Bronchial epithelial cell (primary cell): ENCODE data around the gene OR8G1. TPM values are rescaled to one million over a fixed set of nuclear protein-coding genes. Genes with fewer than 3 reads are reported as not detected.

Experiments used
- DNase-seq: peaks from one replicate; pipeline ENCODE4 v3.0.0-alpha.2; 2010; ENCODE audit warnings: low read depth
- FAIRE-seq: peaks from 2 replicates; lab custom pipeline; 2011; peaks lifted over from hg19 to GRCh38; lab: Jason Lieb, UNC
- H3K27me3 ChIP-seq: 2 replicates; pipeline ENCODE4 v1.5.1; 2011; ENCODE audit warnings: low read length; ENCODE audit not compliant: control insufficient read depth, insufficient read depth
- H3K36me3 ChIP-seq: 2 replicates; pipeline ENCODE4 v1.5.1; 2011; ENCODE audit warnings: low read length; ENCODE audit not compliant: control insufficient read depth, insufficient read depth
- H3K4me3 ChIP-seq: 2 replicates; pipeline ENCODE4 v1.5.1; 2011; ENCODE audit warnings: mild to moderate bottlenecking, low read depth, low read length, control low read depth
- total RNA-seq: library from RNA; depleted of rRNA; stranded (reverse); fragments of >200 nt; gene quantifications from 2 replicates; pipeline ENCODE4 v1.2.1, GENCODE V29; 2014
- TF ChIP-seq, protein P1 (sequence below): IDR thresholded peaks from 2 replicates; pipeline ENCODE4 v1.5.1; 2011; ENCODE audit warnings: mild to moderate bottlenecking, moderate library complexity, low read length, control low read depth, inconsistent platforms; ENCODE audit not compliant: insufficient read depth, severe bottlenecking

OR8G1 gene
- total RNA-seq, 1 donor from 2014 or later: not detected

DNA sequence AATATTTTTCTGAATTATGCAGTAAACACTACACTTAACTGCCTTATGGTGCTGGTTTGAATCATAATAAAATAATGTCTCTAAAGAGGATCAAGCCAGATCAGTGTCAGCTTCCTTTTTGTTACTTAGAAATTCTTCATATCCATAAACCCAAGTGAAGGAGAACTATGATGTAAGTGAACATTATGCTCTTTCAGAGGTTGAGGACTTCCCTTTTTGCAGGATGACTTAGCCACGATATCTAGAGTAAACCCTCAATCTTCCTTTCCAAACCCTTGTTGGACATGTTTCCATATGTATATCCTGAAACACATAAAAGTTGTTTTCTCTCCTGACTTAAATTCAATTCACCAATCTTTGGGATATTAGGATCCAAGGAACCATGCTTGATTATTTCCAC lies 53.8 kb downstream of the OR8G1 start:
- FAIRE-seq: no peak
- no peak overlapping the region for H3K4me3 ChIP-seq
- H3K27me3 ChIP-seq: no peaks in the 10 kb centered on the region
- H3K36me3 ChIP-seq: no peaks in the 10 kb centered on the region
- no peak for DNase-seq
- TF ChIP-seq, protein P1, sequence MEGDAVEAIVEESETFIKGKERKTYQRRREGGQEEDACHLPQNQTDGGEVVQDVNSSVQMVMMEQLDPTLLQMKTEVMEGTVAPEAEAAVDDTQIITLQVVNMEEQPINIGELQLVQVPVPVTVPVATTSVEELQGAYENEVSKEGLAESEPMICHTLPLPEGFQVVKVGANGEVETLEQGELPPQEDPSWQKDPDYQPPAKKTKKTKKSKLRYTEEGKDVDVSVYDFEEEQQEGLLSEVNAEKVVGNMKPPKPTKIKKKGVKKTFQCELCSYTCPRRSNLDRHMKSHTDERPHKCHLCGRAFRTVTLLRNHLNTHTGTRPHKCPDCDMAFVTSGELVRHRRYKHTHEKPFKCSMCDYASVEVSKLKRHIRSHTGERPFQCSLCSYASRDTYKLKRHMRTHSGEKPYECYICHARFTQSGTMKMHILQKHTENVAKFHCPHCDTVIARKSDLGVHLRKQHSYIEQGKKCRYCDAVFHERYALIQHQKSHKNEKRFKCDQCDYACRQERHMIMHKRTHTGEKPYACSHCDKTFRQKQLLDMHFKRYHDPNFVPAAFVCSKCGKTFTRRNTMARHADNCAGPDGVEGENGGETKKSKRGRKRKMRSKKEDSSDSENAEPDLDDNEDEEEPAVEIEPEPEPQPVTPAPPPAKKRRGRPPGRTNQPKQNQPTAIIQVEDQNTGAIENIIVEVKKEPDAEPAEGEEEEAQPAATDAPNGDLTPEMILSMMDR: no peak

DNA sequence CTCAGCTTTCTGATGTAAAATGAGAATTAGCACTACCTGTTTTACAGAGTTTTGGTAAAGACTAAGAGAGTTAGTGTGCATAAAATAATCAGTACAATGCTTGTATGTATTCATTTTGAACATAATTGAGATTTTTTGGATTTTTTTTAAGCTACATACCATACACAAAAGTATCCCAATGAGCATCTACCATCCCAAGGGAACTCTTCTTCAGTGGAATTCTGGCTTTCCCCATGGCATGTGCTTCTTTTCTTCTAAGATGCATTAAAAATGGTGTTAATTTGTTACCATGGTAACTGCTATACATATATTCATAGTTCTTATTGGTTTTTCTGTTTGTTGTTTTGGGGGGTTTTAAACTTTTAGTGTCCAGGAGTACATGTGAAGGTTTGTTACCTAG lies 55.1 kb downstream of the OR8G1 start:
- TF ChIP-seq, protein P1: no peak
- DNase-seq (no peak), FAIRE-seq (no peak)
- H3K4me3 ChIP-seq: no peak overlapping the region
- H3K36me3 ChIP-seq: no peaks in the 10 kb centered on the region
- no peaks in the 10 kb centered on the region for H3K27me3 ChIP-seq

DNA sequence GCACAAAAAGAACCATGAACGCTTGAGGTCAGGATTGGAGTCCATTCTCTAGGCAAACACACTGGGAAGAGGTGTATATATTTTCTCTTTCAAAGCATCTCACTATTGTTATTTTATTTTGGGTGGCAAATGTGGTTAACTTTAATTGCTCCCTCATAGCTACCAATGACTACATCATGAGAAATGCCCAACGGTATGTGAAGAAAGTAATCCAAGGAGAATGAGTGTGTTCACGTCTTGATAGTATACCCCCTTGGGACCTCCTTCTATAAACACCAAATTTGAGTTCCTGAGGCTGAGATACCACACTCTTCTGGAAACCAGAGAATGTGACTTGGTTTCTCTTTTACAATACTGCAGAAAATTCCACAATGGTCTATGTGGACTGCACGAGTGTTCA lies 57.0 kb downstream of the OR8G1 start:
- Histone ChIP-seq H3K27me3 (no peaks in the 10 kb centered on the region), H3K4me3 (no peak overlapping the region), H3K36me3 (no peaks in the 10 kb centered on the region)
- TF ChIP-seq, protein P1: no peak
- FAIRE-seq (no peak), DNase-seq (no peak)

DNA sequence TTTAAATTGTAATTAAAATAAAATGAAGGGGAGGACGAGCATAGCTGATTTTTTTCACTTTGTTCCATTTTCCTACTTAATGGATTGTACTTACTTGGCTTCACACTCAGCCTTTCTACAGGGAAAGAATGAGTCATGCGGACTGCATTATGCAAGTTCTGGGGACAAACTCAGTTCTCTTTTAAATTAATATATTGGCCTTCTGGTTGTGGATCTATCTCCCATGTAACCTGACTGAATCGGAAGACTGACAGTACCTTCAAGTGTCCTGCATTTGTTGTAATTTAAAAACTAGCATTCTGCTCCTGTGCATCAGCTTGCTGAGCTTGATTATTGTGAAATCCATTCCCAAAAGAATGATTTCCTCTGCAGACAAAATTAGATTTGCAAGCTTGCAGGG lies 60.7 kb downstream of the OR8G1 start:
- DNase-seq: peak; percentile 56
- no peaks in the 10 kb centered on the region for H3K36me3 ChIP-seq
- H3K27me3 ChIP-seq: no peaks in the 10 kb centered on the region
- no peak overlapping the region for H3K4me3 ChIP-seq
- FAIRE-seq: no peak
- TF ChIP-seq, protein P1: no peak

DNA sequence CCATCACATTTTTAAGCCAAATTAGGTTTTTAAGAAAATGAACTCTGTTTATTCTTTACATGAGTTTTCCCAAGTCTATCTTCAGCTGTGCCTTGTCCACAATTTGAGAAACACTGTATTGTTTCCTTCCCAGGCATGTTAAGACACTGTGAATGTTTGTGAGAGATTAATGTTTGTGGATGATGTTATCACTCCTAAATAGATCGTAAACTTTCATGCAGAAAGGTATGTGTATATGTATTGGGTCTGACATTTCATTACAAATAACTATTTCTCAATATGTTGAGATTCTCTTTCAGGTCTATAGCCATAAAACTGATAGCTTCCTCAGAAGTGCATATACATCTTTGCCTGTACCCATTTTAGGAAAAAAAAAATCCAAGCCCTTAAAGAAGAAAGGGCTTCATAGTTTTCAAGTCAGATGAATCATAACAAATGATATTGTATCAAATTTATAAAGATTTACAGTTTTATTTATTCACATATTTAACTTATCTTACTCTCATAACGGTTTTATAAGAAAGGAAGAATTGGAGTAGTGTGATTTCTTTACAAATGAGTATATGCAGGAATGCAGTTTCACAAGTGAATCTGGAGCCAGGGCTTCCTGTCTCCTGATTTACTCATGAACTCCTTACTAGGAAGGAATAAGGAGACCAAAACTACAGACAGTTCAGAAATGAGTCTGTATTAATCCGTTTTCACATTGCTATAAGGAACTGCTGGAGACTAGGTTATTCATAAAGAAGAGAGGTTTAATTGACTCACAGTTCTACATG lies 61.6 kb downstream of the OR8G1 start:
- FAIRE-seq (no peak), DNase-seq (no peak)
- TF ChIP-seq, protein P1: no peak
- H3K27me3 ChIP-seq: no peaks in the 10 kb centered on the region
- H3K4me3 ChIP-seq: no peak overlapping the region
- no peaks in the 10 kb centered on the region for H3K36me3 ChIP-seq

Other genes with a start within 250 kb of the OR8G1 start
- gene OR10G6, start 245.9 kb upstream of the OR8G1 start, total RNA-seq: not detected in 2 replicates
- not detected in 2 replicates for gene OR10G4, start 228.1 kb upstream of the OR8G1 start, total RNA-seq
- not detected in 2 replicates for gene OR10G9, start 218.1 kb upstream of the OR8G1 start, total RNA-seq
- gene OR10G8, start 214.3 kb upstream of the OR8G1 start, total RNA-seq: not detected in 2 replicates
- not detected in 2 replicates for gene OR10G7, start 199.8 kb upstream of the OR8G1 start, total RNA-seq
- gene VWA5A, start 125.6 kb upstream of the OR8G1 start, total RNA-seq: 5.3 and 18.8 TPM in 2 replicates
- not detected in 2 replicates for gene OR10D3, start 57.8 kb upstream of the OR8G1 start, total RNA-seq
- gene OR8G5, start 15.3 kb downstream of the OR8G1 start, total RNA-seq: not detected in 2 replicates
- not detected in 2 replicates for gene OR8D1, start 72.9 kb downstream of the OR8G1 start, total RNA-seq
- not detected in 2 replicates for gene OR8D2, start 79.1 kb downstream of the OR8G1 start, total RNA-seq
- gene OR8B2, start 143.4 kb downstream of the OR8G1 start, total RNA-seq: not detected in 2 replicates
- not detected in 2 replicates for gene OR8B3, start 157.9 kb downstream of the OR8G1 start, total RNA-seq
- not detected in 2 replicates for gene OR8B4, start 183.8 kb downstream of the OR8G1 start, total RNA-seq
- not detected in 2 replicates for gene OR8B8, start 204.6 kb downstream of the OR8G1 start, total RNA-seq